Muscle of leg (tissue), 16 donors: ENCODE results near the gene TRIM44. TPM values are rescaled to one million over a fixed set of nuclear protein-coding genes. Genes with fewer than 3 reads are reported as not detected.
A peak's percentile ranks its signal among the peaks of the same experiment; 100 is the strongest.

Source experiments
- DNase-seq: peaks from one replicate; pipeline ENCODE4 v3.0.0; 2013
- H3K27ac ChIP-seq: one replicate; pipeline ENCODE4 v1.5.1; 2013; ENCODE audit warnings: mild to moderate bottlenecking, low read length, control low read depth
- H3K27me3 ChIP-seq: one replicate; pipeline ENCODE4 v1.6.1; 2013; ENCODE audit warnings: low read length; ENCODE audit not compliant: control insufficient read depth, insufficient read depth
- H3K36me3 ChIP-seq: one replicate; pipeline ENCODE4 v1.6.1; 2013; ENCODE audit warnings: low read length; ENCODE audit not compliant: control insufficient read depth, insufficient read depth
- H3K4me1 ChIP-seq: one replicate; pipeline ENCODE4 v1.6.1; 2013; ENCODE audit warnings: low read length; ENCODE audit not compliant: control insufficient read depth, insufficient read depth
- H3K4me3 ChIP-seq: one replicate; pipeline ENCODE4 v1.5.1; 2013; ENCODE audit warnings: low read length, control low read depth
- H3K9me3 ChIP-seq: replicated peaks from 2 replicates; pipeline ENCODE4 v1.6.1; 2013; ENCODE audit warnings: low read depth, low read length; ENCODE audit not compliant: control insufficient read depth
- WGBS: methylation state at CpG from one replicate; pipeline ENCODE4 v1.1.5; 2013; ENCODE audit warnings: missing lambda C conversion rate; ENCODE audit not compliant: insufficient coverage; 5-methylcytosine and 5-hydroxymethylcytosine counted together
- long read RNA-seq, 11 donors: transcript quantifications; one replicate each; lab custom pipeline, GENCODE V29; 2026
- polyA plus RNA-seq, 8 donors: library from polyadenylated mRNA; unstranded; fragments of 120-200 nt; gene quantifications; one replicate each; pipeline versions ENCODE4 v1.2.1 to v1.2.3, GENCODE V29; 2013; ENCODE audit warnings: inconsistent platforms in 1 of 8, low replicate concordance in 1 of 8; ENCODE audit not compliant: insufficient read length in 8 of 8, insufficient read depth in 1 of 8
- total RNA-seq: library from RNA; stranded (reverse); fragments of 120-200 nt; gene quantifications from one replicate; pipeline ENCODE4 v1.2.4, GENCODE V29; 2013

The TRIM44 gene
- 27.5 TPM for total RNA-seq
- 10 to 100 TPM; 20.0 to 50.2 (median 39.7) TPM for polyA plus RNA-seq
- long read RNA-seq, donor 1, full-length matches to known transcripts: 5 of 12 reads
- long read RNA-seq, donor 1, partial matches to known transcripts: 7 of 12 reads
- long read RNA-seq, donor 1, other reads (novel, unspliced or antisense): 0 of 12 reads
- long read RNA-seq, donor 2, full-length matches to known transcripts: 1 of 1 reads
- long read RNA-seq, donor 2, partial matches to known transcripts: 0 of 1 reads
- long read RNA-seq, donor 2, other reads (novel, unspliced or antisense): 0 of 1 reads
- long read RNA-seq, donor 3, full-length matches to known transcripts: 17 of 27 reads
- long read RNA-seq, donor 3, partial matches to known transcripts: 10 of 27 reads
- long read RNA-seq, donor 3, other reads (novel, unspliced or antisense): 0 of 27 reads
- long read RNA-seq, donor 4, full-length matches to known transcripts: 5 of 17 reads
- long read RNA-seq, donor 4, partial matches to known transcripts: 12 of 17 reads
- long read RNA-seq, donor 4, other reads (novel, unspliced or antisense): 0 of 17 reads
- long read RNA-seq, donor 5, full-length matches to known transcripts: 27 of 32 reads
- long read RNA-seq, donor 5, partial matches to known transcripts: 5 of 32 reads
- long read RNA-seq, donor 5, other reads (novel, unspliced or antisense): 0 of 32 reads
- long read RNA-seq, donor 6, full-length matches to known transcripts: 16 of 35 reads
- long read RNA-seq, donor 6, partial matches to known transcripts: 19 of 35 reads
- long read RNA-seq, donor 6, other reads (novel, unspliced or antisense): 0 of 35 reads
- long read RNA-seq, donor 7, full-length matches to known transcripts: 10 of 10 reads
- long read RNA-seq, donor 7, partial matches to known transcripts: 0 of 10 reads
- long read RNA-seq, donor 7, other reads (novel, unspliced or antisense): 0 of 10 reads
- long read RNA-seq, donor 8, full-length matches to known transcripts: 5 of 5 reads
- long read RNA-seq, donor 8, partial matches to known transcripts: 0 of 5 reads
- long read RNA-seq, donor 8, other reads (novel, unspliced or antisense): 0 of 5 reads
- long read RNA-seq, donor 9, full-length matches to known transcripts: 10 of 10 reads
- long read RNA-seq, donor 9, partial matches to known transcripts: 0 of 10 reads
- long read RNA-seq, donor 9, other reads (novel, unspliced or antisense): 0 of 10 reads
- long read RNA-seq, donor 10, full-length matches to known transcripts: 5 of 5 reads
- long read RNA-seq, donor 10, partial matches to known transcripts: 0 of 5 reads
- long read RNA-seq, donor 10, other reads (novel, unspliced or antisense): 0 of 5 reads
- long read RNA-seq, donor 11, full-length matches to known transcripts: 7 of 20 reads
- long read RNA-seq, donor 11, partial matches to known transcripts: 13 of 20 reads
- long read RNA-seq, donor 11, other reads (novel, unspliced or antisense): 0 of 20 reads

GRCh38 chr11:35662649-35663407 is at the start of gene TRIM44:
TRIM44 (plus strand) TSS chr11:35662775; CDS start chr11:35663112, 337 bp downstream.
- Histone ChIP-seq H3K27ac (peak within 1 kb of the TSS; percentile 95), H3K36me3 (no peaks in the 10 kb centered on the region), H3K4me1 (peaks cover 14% of the 10 kb centered on the region), H3K4me3 (peak within 1 kb of the TSS; percentile 88), H3K9me3 (peaks cover 25% of the 10 kb centered on the region), H3K27me3 (peaks cover 3% of the 10 kb centered on the region)
- 1% methylated on average over 77 of the region's 82 CpGs for WGBS
- peak; percentile 94 for DNase-seq

DNA sequence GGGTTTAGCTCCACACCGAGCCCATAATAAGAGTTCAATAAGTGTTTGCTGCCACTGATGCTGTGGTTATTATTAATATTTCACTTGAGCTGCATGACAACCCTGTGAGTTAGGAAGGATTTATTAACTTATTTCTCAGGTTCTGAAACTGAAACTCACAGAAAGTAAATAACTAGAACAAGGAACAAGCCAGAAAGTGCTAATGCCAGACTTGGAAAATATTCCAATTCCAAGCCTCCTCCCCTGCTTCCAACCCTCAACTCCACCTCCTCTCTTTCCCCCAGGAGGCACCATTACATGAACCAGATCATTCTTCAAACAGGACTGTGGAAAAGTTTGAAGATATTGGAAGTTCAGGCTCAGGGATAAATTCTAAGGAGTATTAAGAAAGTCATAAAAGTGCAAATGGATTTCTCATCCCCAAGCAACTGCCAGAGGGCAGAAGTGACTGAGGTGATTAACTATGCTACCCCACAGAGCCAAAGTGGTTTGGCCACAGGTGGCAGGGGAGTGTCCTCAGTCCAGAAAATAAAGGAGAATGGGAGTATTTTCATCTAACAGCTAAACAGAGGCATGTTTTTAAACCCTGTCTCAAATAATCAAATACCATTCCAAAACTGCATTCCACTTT is 47.5 kb upstream of the TRIM44 start:
- H3K4me3 ChIP-seq: no peak overlapping the region

GRCh38 chr11:35615921-35616900 is 46.4 kb upstream of the TRIM44 start:
- DNase-seq: peak; percentile 70
- Histone ChIP-seq H3K4me1 (peaks cover 19% of the 10 kb centered on the region), H3K9me3 (no peaks in the 10 kb centered on the region), H3K36me3 (no peaks in the 10 kb centered on the region), H3K27me3 (peaks cover 31% of the 10 kb centered on the region), H3K27ac (no peak overlapping the region), H3K4me3 (no peak overlapping the region)
- 17% methylated on average over 1 of the region's 8 CpGs for WGBS

More for the DNA sequence above, 47.5 kb upstream of the TRIM44 start:
- no peaks in the 10 kb centered on the region for H3K9me3 ChIP-seq
- peaks cover 33% of the 10 kb centered on the region for H3K27me3 ChIP-seq
- peak; percentile 61 for DNase-seq
- no CpG with 5 or more reads among the region's 1 CpG for WGBS
- no peaks in the 10 kb centered on the region for H3K36me3 ChIP-seq
- peaks cover 15% of the 10 kb centered on the region for H3K4me1 ChIP-seq
- no peak overlapping the region for H3K27ac ChIP-seq

GRCh38 chr11:35617316-35617686 is 45.3 kb upstream of the TRIM44 start:
- peaks cover 28% of the 10 kb centered on the region for H3K27me3 ChIP-seq
- WGBS: 29% methylated on average over 7 of the region's 7 CpGs
- H3K4me3 ChIP-seq: peak overlapping the region; percentile 47
- H3K9me3 ChIP-seq: no peaks in the 10 kb centered on the region
- no peak for DNase-seq
- H3K4me1 ChIP-seq: peaks cover 19% of the 10 kb centered on the region
- H3K36me3 ChIP-seq: no peaks in the 10 kb centered on the region
- H3K27ac ChIP-seq: peak overlapping the region; percentile 86

GRCh38 chr11:35617687-35618496 is 44.7 kb upstream of the TRIM44 start, which contains the start of gene FJX1:
FJX1 (plus strand) TSS chr11:35618460; CDS start chr11:35618637, 177 bp downstream.
- Histone ChIP-seq H3K36me3 (no peaks in the 10 kb centered on the region), H3K27ac (peak within 1 kb of the TSS; percentile 86), H3K27me3 (peaks cover 28% of the 10 kb centered on the region), H3K9me3 (no peaks in the 10 kb centered on the region), H3K4me3 (peak within 1 kb of the TSS; percentile 58), H3K4me1 (peaks cover 19% of the 10 kb centered on the region)
- WGBS: 1% methylated on average over 37 of the region's 57 CpGs
- DNase-seq: peak; percentile 92

DNA sequence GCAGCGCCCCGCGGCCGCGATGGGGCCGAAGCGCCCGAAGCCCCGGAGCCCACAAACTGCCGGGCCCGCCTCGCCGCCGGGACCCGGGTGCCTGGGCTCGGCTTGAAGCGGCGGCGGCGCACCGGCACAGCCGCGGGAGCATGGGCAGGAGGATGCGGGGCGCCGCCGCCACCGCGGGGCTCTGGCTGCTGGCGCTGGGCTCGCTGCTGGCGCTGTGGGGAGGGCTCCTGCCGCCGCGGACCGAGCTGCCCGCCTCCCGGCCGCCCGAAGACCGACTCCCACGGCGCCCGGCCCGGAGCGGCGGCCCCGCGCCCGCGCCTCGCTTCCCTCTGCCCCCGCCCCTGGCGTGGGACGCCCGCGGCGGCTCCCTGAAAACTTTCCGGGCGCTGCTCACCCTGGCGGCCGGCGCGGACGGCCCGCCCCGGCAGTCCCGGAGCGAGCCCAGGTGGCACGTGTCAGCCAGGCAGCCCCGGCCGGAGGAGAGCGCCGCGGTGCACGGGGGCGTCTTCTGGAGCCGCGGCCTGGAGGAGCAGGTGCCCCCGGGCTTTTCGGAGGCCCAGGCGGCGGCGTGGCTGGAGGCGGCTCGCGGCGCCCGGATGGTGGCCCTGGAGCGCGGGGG is 44.0 kb upstream of the TRIM44 start:
- peaks cover 21% of the 10 kb centered on the region for H3K4me1 ChIP-seq
- DNase-seq: peak; percentile 51

GRCh38 chr11:35619116-35619854 is 43.3 kb upstream of the TRIM44 start:
- under 1% methylated on average over 84 of the region's 84 CpGs for WGBS

More for the DNA sequence above, 44.0 kb upstream of the TRIM44 start:
- Histone ChIP-seq H3K4me3 (peak overlapping the region; percentile 58), H3K36me3 (no peaks in the 10 kb centered on the region), H3K27me3 (peaks cover 28% of the 10 kb centered on the region), H3K27ac (no peak overlapping the region), H3K9me3 (no peaks in the 10 kb centered on the region)
- WGBS: under 1% methylated on average over 91 of the region's 91 CpGs

More at GRCh38 chr11:35619116-35619854, 43.3 kb upstream of the TRIM44 start:
- Histone ChIP-seq H3K4me3 (peak overlapping the region; percentile 58), H3K27ac (peak overlapping the region; percentile 35), H3K4me1 (peaks cover 25% of the 10 kb centered on the region), H3K36me3 (no peaks in the 10 kb centered on the region), H3K9me3 (no peaks in the 10 kb centered on the region), H3K27me3 (peaks cover 26% of the 10 kb centered on the region)
- DNase-seq: peak; percentile 53
